PC-3 (cell line): ENCODE data around the gene IQCE. TPM values are rescaled to one million over a fixed set of nuclear protein-coding genes. Genes with fewer than 3 reads are reported as not detected.

Experiments
- ATAC-seq: fragments of 200-7000 bp; cut with Tn5 transposase; 2 replicates; pipeline ENCODE4 v1.9.1; 2020; ENCODE audit warnings: mild to moderate bottlenecking, moderate library complexity
- BruUV-seq: library from RNA; stranded (reverse); fragments of 400-500 nt; replicated peaks from 2 replicates; lab custom pipeline; 2021; lab: Mats Ljungman, UMichigan
- CTCF ChIA-PET: fragments of 300-600 bp; sonication (Branson Sonifier 250); formaldehyde crosslinking; loops from one replicate; lab custom pipeline; 2022; ENCODE audit warnings: antibody characterized with exemption; lab: Charles Lee
- POLR2A ChIA-PET: fragments of 300-600 bp; sonication (Branson Sonifier 250); formaldehyde crosslinking; loops from one replicate; lab custom pipeline; 2022; ENCODE audit warnings: antibody characterized with exemption; ENCODE audit not compliant: unreplicated experiment; lab: Charles Lee
- DNase-seq: peaks from one replicate; pipeline ENCODE4 v3.0.0-alpha.2; 2015
- H2AFZ ChIP-seq: fragments of 300-600 bp; sonication (generic); 2 replicates; pipeline ENCODE4 v1.6.0; 2016; ENCODE audit warnings: antibody characterized with exemption, low read length
- H3F3A ChIP-seq: fragments of 300-600 bp; sonication (generic); one replicate; pipeline ENCODE4 v1.6.0; 2017; ENCODE audit warnings: antibody characterized with exemption, low read length, control low read depth, mild to moderate bottlenecking; ENCODE audit not compliant: unreplicated experiment
- H3K27ac ChIP-seq: fragments of 300-600 bp; sonication (generic); 2 replicates; pipeline ENCODE4 v1.5.1; 2016; ENCODE audit warnings: mild to moderate bottlenecking, low read length
- H3K27me3 ChIP-seq: fragments of 300-600 bp; sonication (generic); 2 replicates; pipeline ENCODE4 v1.6.1; 2016; ENCODE audit warnings: low read length, mixed read lengths
- H3K36me3 ChIP-seq: fragments of 300-600 bp; sonication (generic); 2 replicates; pipeline ENCODE4 v1.6.1; 2016; ENCODE audit warnings: low read depth, mixed run types, low read length, mixed read lengths
- H3K4me1 ChIP-seq: fragments of 300-600 bp; sonication (generic); 2 replicates; pipeline ENCODE4 v1.5.1; 2016; ENCODE audit warnings: low read length; ENCODE audit not compliant: insufficient read depth
- H3K4me2 ChIP-seq: fragments of 300-600 bp; sonication (generic); 2 replicates; pipeline ENCODE4 v1.6.0; 2016; ENCODE audit warnings: low read length
- H3K4me3 ChIP-seq: fragments of 300-600 bp; sonication (generic); 2 replicates; pipeline ENCODE4 v1.5.1; 2016; ENCODE audit warnings: mild to moderate bottlenecking, low read length, mixed read lengths
- H3K79me2 ChIP-seq: fragments of 300-600 bp; sonication (generic); 2 replicates; pipeline ENCODE4 v1.6.1; 2017; ENCODE audit warnings: low read length, mixed read lengths
- H3K9ac ChIP-seq: fragments of 300-600 bp; sonication (generic); 2 replicates; pipeline ENCODE4 v1.6.0; 2016; ENCODE audit warnings: mild to moderate bottlenecking, low read length
- H3K9me2 ChIP-seq: fragments of 300-600 bp; sonication (generic); replicated peaks from 2 replicates; pipeline ENCODE4 v1.6.1; 2016; ENCODE audit warnings: mixed run types, low read length, mixed read lengths
- H3K9me3 ChIP-seq: fragments of 300-600 bp; sonication (generic); 2 replicates; pipeline ENCODE4 v1.6.1; 2016; ENCODE audit warnings: low read length, mixed read lengths
- H4K20me1 ChIP-seq: fragments of 300-600 bp; sonication (generic); 2 replicates; pipeline ENCODE4 v1.6.1; 2016; ENCODE audit warnings: low read length, mixed read lengths
- CTCF ChIP-seq: fragments of 300-600 bp; sonication (generic); conservative IDR thresholded peaks from 2 replicates; pipeline ENCODE4 v1.5.1; 2017; ENCODE audit warnings: antibody characterized with exemption, low read depth, mild to moderate bottlenecking, low read length
- EZH2 ChIP-seq: fragments of 300-600 bp; sonication (generic); IDR thresholded peaks from one replicate; pipeline ENCODE4 v1.6.1; 2017; ENCODE audit warnings: antibody characterized with exemption, mild to moderate bottlenecking, low read length; ENCODE audit not compliant: unreplicated experiment
- EZH2phosphoT487 ChIP-seq: fragments of 300-600 bp; sonication (generic); IDR thresholded peaks from 2 replicates; pipeline ENCODE4 v1.6.1; 2018; ENCODE audit warnings: mild to moderate bottlenecking, antibody characterized with exemption, low read length, borderline replicate concordance
- intact Hi-C: fragments of 100-400 bp; cut with micrococcal nuclease; formaldehyde crosslinking; loops from 2 replicates; pipeline ENCODE4 v1.9.0; 2023
- total RNA-seq: library from RNA; depleted of rRNA; stranded (reverse); fragments of >200 nt; gene quantifications from 2 replicates; pipeline ENCODE4 v1.2.3, GENCODE V29; 2014

IQCE gene
- total RNA-seq, 1 experiment from 2014 or later, result 9.7 TPM

DNA sequence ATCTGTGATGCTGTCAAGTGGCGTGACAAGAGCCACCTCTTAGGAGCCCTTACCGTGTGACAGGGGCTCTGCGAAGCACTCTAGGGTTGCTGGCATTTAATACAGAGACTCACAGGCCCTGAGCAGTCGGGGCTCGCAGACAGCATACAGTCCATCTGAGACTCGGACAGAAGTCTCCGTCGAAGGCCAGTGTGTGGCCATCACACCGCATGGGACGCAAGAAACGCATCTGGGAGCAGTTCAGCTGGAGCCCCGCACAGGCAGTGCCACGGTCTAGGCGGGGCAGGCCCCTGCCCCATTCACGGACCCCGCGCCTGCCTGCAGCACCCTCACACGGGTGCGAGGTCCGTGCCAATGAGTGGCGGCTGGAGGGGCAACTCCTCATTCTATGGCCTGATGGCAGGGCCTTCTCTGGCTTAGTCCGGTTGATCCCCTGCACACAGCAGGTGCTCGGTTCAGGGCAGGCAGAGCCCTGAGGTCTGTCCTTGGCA is 33.6 kb downstream of the IQCE start:
- no peak overlapping the region for H3K4me2 ChIP-seq
- H3K4me3 ChIP-seq, result no peak overlapping the region
- no peak overlapping the region for H2AFZ ChIP-seq
- ChIA-PET POLR2A (no interaction called here), CTCF (no interaction called here)
- H3K79me2 ChIP-seq, result no peaks in the 10 kb centered on the region
- H3K9ac ChIP-seq, result no peak overlapping the region
- H3K36me3 ChIP-seq, result no peaks in the 10 kb centered on the region
- H3K27me3 ChIP-seq, result no peaks in the 10 kb centered on the region
- no peaks in the 10 kb centered on the region for H3K9me3 ChIP-seq
- H3K9me2 ChIP-seq, result no peaks in the 10 kb centered on the region
- intact Hi-C loops, result no loop called here
- DNase-seq, result no peak
- no peak for ATAC-seq
- H3K27ac ChIP-seq, result no peak overlapping the region
- H4K20me1 ChIP-seq, result no peaks in the 10 kb centered on the region
- no peaks in the 10 kb centered on the region for H3K4me1 ChIP-seq
- H3F3A ChIP-seq, result no peaks in the 10 kb centered on the region
- no TSS peak for BruUV-seq
- no peak for TF ChIP-seq EZH2phosphoT487

GRCh38 chr7:2593036-2593727 is 34.4 kb downstream of the IQCE start:
- no peaks in the 10 kb centered on the region for H3K9me3 ChIP-seq
- intact Hi-C loops, result no loop called here
- no peak overlapping the region for H2AFZ ChIP-seq
- no peak overlapping the region for H3K4me3 ChIP-seq
- no peak for TF ChIP-seq CTCF
- no peak for TF ChIP-seq EZH2
- no peak for TF ChIP-seq EZH2phosphoT487
- H3K9me2 ChIP-seq, result no peaks in the 10 kb centered on the region
- ATAC-seq (no peak), DNase-seq (no peak)
- H3K79me2 ChIP-seq, result no peaks in the 10 kb centered on the region
- H3K36me3 ChIP-seq, result no peaks in the 10 kb centered on the region
- H3F3A ChIP-seq, result no peaks in the 10 kb centered on the region
- no peak overlapping the region for H3K27ac ChIP-seq
- ChIA-PET POLR2A (no interaction called here), CTCF (no interaction called here)
- H3K4me2 ChIP-seq, result no peak overlapping the region
- H4K20me1 ChIP-seq, result no peaks in the 10 kb centered on the region
- H3K27me3 ChIP-seq, result no peaks in the 10 kb centered on the region
- no TSS peak for BruUV-seq
- no peaks in the 10 kb centered on the region for H3K4me1 ChIP-seq
- H3K9ac ChIP-seq, result no peak overlapping the region

GRCh38 chr7:2594599-2594998 is 35.8 kb downstream of the IQCE start:
- no peak overlapping the region for H2AFZ ChIP-seq
- ChIA-PET CTCF (no interaction called here), POLR2A (no interaction called here)
- H3K27ac ChIP-seq, result no peak overlapping the region
- no peak overlapping the region for H3K9ac ChIP-seq
- H3K36me3 ChIP-seq, result 0 out of 2 replicates have a peak, but pooled peaks cover 5% of the 10 kb centered on the region
- H3K4me2 ChIP-seq, result no peak overlapping the region
- H3K4me3 ChIP-seq, result no peak overlapping the region
- H3K4me1 ChIP-seq, result no peaks in the 10 kb centered on the region
- no peak for TF ChIP-seq EZH2
- no peak for TF ChIP-seq EZH2phosphoT487
- TF ChIP-seq CTCF, result no peak
- H3K9me3 ChIP-seq, result no peaks in the 10 kb centered on the region
- H3K9me2 ChIP-seq, result no peaks in the 10 kb centered on the region
- DNase-seq (no peak), ATAC-seq (no peak)
- H3K79me2 ChIP-seq, result no peaks in the 10 kb centered on the region
- intact Hi-C loops, result no loop called here
- BruUV-seq, result no TSS peak
- no peaks in the 10 kb centered on the region for H3F3A ChIP-seq
- H4K20me1 ChIP-seq, result no peaks in the 10 kb centered on the region
- H3K27me3 ChIP-seq, result no peaks in the 10 kb centered on the region
